ENCODE measurements around the gene HIP1. TPM values are rescaled to one million over a fixed set of nuclear protein-coding genes. Genes with fewer than 3 reads are reported as not detected.

Gene HIP1
- total and polyA plus RNA-seq, 9 of the 15 experiments (the other 6 are each of a cell fraction or from before 2014, with no cell fraction given), result 2.4 to 13.7 (median 9.5) TPM

- in situ Hi-C loops (cut with MboI) (no loop called here), intact Hi-C loops (cut with micrococcal nuclease) (no loop called here)
- BruUV-seq (replicated peaks), result no TSS peak
- Histone ChIP-seq H3K36me3 (ENCODE audit: control insufficient read depth, insufficient read depth, low read length) (no peaks in the 10 kb centered on the region), H3K4me3 (no peak overlapping the region), H3K9ac (ENCODE audit: insufficient read depth in 1 of 2, low read depth in 2 of 2, low read length in 2 of 2) (peak overlapping the region in 1 of 2 experiments; percentile 65; a peak in 2 of 4 replicates), H3K79me2 (ENCODE audit: control insufficient read depth, insufficient read depth, low read length) (no peaks in the 10 kb centered on the region), H3K4me1 (replicated peaks in 1 of 2; ENCODE audit: control insufficient read depth in 2 of 2, insufficient read depth in 2 of 2, low read length in 2 of 2) (peaks cover 10 to 14% of the 10 kb centered on the region in 2 experiments; a peak in 4 of 5 replicates), H3K4me2 (ENCODE audit: insufficient read depth, low read length) (no peak overlapping the region), H3K27me3 (ENCODE audit: control insufficient read depth in 2 of 2, insufficient read depth in 2 of 2, low read length in 2 of 2) (no peaks in the 10 kb centered on the region), H4K20me1 (replicated peaks; ENCODE audit: control insufficient read depth, insufficient read depth, low read length) (no peaks in the 10 kb centered on the region), H2AFZ (ENCODE audit: low read depth, low read length) (no peak overlapping the region), H3K27ac (ENCODE audit: extremely low read depth, low read depth, low read length) (no peak overlapping the region), H3K9me1 (ENCODE audit: control insufficient read depth, insufficient read depth, low read length) (no peaks in the 10 kb centered on the region), H3K9me3 (replicated peaks; ENCODE audit: control insufficient read depth, insufficient read depth, low read depth, low read length) (no peaks in the 10 kb centered on the region)
- WGBS (ENCODE audit: insufficient coverage, low coverage, missing lambda C conversion rate), result 45% methylated on average over 16 of the region's 16 CpGs
- ChIA-PET POLR2A (interaction anchor here (0.7 to 1.9 kb wide), 3 partner anchors 12 to 792 kb away, joined by 3 to 5 read pairs (median 4); no protein-coding TSS in a partner anchor), CTCF (ENCODE audit: low intra/inter-chr PET ratio) (interaction anchor here (0.5 kb wide), 1 partner anchor 826 kb away, joined by 3 read pairs; no protein-coding TSS in a partner anchor)
- peak; percentile 73 for ATAC-seq
- FAIRE-seq, result peak; percentile 73
- DNase-seq (ENCODE audit: extremely low read depth in 1 of 4, low spot score in 3 of 4), result peak in 3 of 4 experiments; percentile 37 to 68 (median 46)
- no peak for TF ChIP-seq HNRNPLL (IDR thresholded peaks at IDR 0.05; ENCODE audit: low read depth, low read length, poor library complexity, severe bottlenecking)
- no peak for TF ChIP-seq TAF7 (tag; IDR thresholded peaks at IDR 0.05)
- no peak for TF ChIP-seq ZNF609 (CRISPR knock-in tag; IDR thresholded peaks at IDR 0.05; ENCODE audit: borderline replicate concordance)
- no peak for TF ChIP-seq CREB3 (tag; conservative IDR thresholded peaks at IDR 0.05; ENCODE audit: low read depth)
- TF ChIP-seq NFATC3 (IDR thresholded peaks at IDR 0.05), result no peak
- no peak for TF ChIP-seq ARNT (IDR thresholded peaks at IDR 0.05)
- TF ChIP-seq CBFA2T3 (IDR thresholded peaks at IDR 0.05), result peak; percentile 24; the same call in 1 of the 2 replicates
- no peak for TF ChIP-seq BRD9 (IDR thresholded peaks at IDR 0.05; ENCODE audit: low read depth, partially characterized antibody)
- no peak for TF ChIP-seq ZNF586 (CRISPR knock-in tag; conservative IDR thresholded peaks at IDR 0.05)
- TF ChIP-seq PCBP2 (IDR thresholded peaks at IDR 0.05; ENCODE audit: low read depth, low read length, poor library complexity, severe bottlenecking), result no peak
These were observed 141.8 kb downstream of the HIP1 start for GRCh38 chr7:75596727-75597614.
